K562 (cell line): ENCODE data around the gene SLC11A1. TPM values are rescaled to one million over a fixed set of nuclear protein-coding genes. Genes with fewer than 3 reads are reported as not detected.

Source experiments
- BCL6 ChIP-seq: fragments of 250-450 bp; sonication (Bioruptor Pico); IDR thresholded peaks from 2 replicates; pipeline ENCODE4 v1.4.0; 2020
- DMBX1 ChIP-seq: fragments of 250-450 bp; sonication (Bioruptor Pico); IDR thresholded peaks from 2 replicates; pipeline ENCODE4 v1.8.0; 2022; ENCODE audit warnings: inconsistent platforms, mild to moderate bottlenecking, moderate library complexity, borderline replicate concordance
- HDGF ChIP-seq: fragments of 450-650 bp; IDR thresholded peaks from 2 replicates; pipeline ENCODE4 v1.6.1; 2016
- HMBOX1 ChIP-seq: sonication (generic); IDR thresholded peaks from 2 replicates; pipeline ENCODE4 v1.6.1; 2016
- KDM2B ChIP-seq: fragments of 250-450 bp; sonication (Bioruptor Pico); IDR thresholded peaks from 2 replicates; pipeline ENCODE4 v1.8.0; 2021; ENCODE audit warnings: mild to moderate bottlenecking, moderate library complexity
- KDM4B ChIP-seq, 2 experiments: fragments of 450-650 bp in 1 of 2; sonication (generic) in 1 of 2; IDR thresholded peaks; 2 replicates each; pipeline ENCODE4 v1.6.1; 2016 to 2017; ENCODE audit warnings: borderline replicate concordance in 2 of 2, antibody characterized with exemption in 1 of 2, low read depth in 1 of 2, mild to moderate bottlenecking in 1 of 2
- MYBL2 ChIP-seq, 2 experiments: fragments of 450-650 bp in 1 of 2; sonication (generic) in 1 of 2; formaldehyde crosslinking in 1 of 2; IDR thresholded peaks; 2 replicates each; pipeline versions ENCODE4 v1.6.1 to v1.8.1; 2017 to 2022; ENCODE audit warnings: borderline replicate concordance in 1 of 2, inconsistent platforms in 1 of 2, low read depth in 1 of 2, mild to moderate bottlenecking in 1 of 2, missing genetic modification reagents in 1 of 2, moderate library complexity in 1 of 2
- RREB1 ChIP-seq: fragments of 250-450 bp; sonication (Bioruptor Pico); IDR thresholded peaks from 2 replicates; pipeline ENCODE4 v1.4.0; 2020
- SMARCA4 ChIP-seq: fragments of 450-650 bp; IDR thresholded peaks from 2 replicates; pipeline ENCODE4 v1.6.1; 2016
- SRSF7 ChIP-seq: fragments of 200-400 bp; formaldehyde crosslinking; optimal IDR thresholded peaks from 2 replicates; pipeline ENCODE3; 2017; ENCODE audit warnings: mild to moderate bottlenecking, low read depth, low read length
- SUPT5H ChIP-seq: fragments of 450-650 bp; IDR thresholded peaks from 2 replicates; pipeline ENCODE4 v1.6.1; 2016
- TCF15 ChIP-seq: fragments of 250-450 bp; sonication (Bioruptor Pico); IDR thresholded peaks from 2 replicates; pipeline ENCODE4 v1.8.0; 2022; ENCODE audit warnings: moderate library complexity, mild to moderate bottlenecking, inconsistent platforms
- ZNF316 ChIP-seq: fragments of 450-650 bp; IDR thresholded peaks from 2 replicates; pipeline ENCODE4 v1.6.1; 2016
- ZNF766 ChIP-seq: fragments of 200-800 bp; sonication (Bioruptor generic); conservative IDR thresholded peaks from 2 replicates; pipeline ENCODE4 v1.6.1; 2016; ENCODE audit warnings: missing genetic modification characterization, missing compliant biosample characterization
- polyA plus RNA-seq, 8 experiments: library from polyadenylated mRNA; depleted of rRNA in 4 of 8; stranded (reverse) in 5 of 8; unstranded in 3 of 8; fragments of >200 nt; fragmentation: Nextera tagmentation in 2 of 8; fragmentation: Illumina TruSeq in 1 of 8; extraction: Ambion mirVana in 2 of 8; extraction: Trizol in 1 of 8; gene quantifications; 2 replicates each; pipeline versions ENCODE4 v1.2.1 to v1.2.3, GENCODE V29; 2011 to 2014; ENCODE audit warnings: inconsistent platforms in 1 of 8, missing spikeins in 1 of 8
- total RNA-seq, 7 experiments: library from RNA; depleted of rRNA in 6 of 7; stranded (reverse); fragments of >200 nt in 6 of 7; fragmentation: Illumina TruSeq in 2 of 7; extraction: Trizol in 2 of 7; gene quantifications; 2 replicates each; pipeline versions ENCODE4 v1.2.1 to v1.2.3, GENCODE V29; 2011 to 2021; ENCODE audit warnings: low replicate concordance in 1 of 7
- TF ChIP-seq, protein P1 (sequence below): fragments of 250-450 bp; sonication (Bioruptor Pico); IDR thresholded peaks from 2 replicates; pipeline ENCODE4 v1.5.0; 2020; ENCODE audit warnings: mild to moderate bottlenecking, borderline replicate concordance
- TF ChIP-seq, protein P2 (sequence below): sonication (generic); formaldehyde crosslinking; IDR thresholded peaks from 2 replicates; pipeline ENCODE4 v1.5.0; 2020; ENCODE audit warnings: missing genetic modification reagents

SLC11A1 gene
- total and polyA plus RNA-seq, 9 of the 15 experiments (the other 6 are each of a cell fraction or from before 2014, with no cell fraction given) = 0.35 to 1.6 (median 0.65) TPM

DNA sequence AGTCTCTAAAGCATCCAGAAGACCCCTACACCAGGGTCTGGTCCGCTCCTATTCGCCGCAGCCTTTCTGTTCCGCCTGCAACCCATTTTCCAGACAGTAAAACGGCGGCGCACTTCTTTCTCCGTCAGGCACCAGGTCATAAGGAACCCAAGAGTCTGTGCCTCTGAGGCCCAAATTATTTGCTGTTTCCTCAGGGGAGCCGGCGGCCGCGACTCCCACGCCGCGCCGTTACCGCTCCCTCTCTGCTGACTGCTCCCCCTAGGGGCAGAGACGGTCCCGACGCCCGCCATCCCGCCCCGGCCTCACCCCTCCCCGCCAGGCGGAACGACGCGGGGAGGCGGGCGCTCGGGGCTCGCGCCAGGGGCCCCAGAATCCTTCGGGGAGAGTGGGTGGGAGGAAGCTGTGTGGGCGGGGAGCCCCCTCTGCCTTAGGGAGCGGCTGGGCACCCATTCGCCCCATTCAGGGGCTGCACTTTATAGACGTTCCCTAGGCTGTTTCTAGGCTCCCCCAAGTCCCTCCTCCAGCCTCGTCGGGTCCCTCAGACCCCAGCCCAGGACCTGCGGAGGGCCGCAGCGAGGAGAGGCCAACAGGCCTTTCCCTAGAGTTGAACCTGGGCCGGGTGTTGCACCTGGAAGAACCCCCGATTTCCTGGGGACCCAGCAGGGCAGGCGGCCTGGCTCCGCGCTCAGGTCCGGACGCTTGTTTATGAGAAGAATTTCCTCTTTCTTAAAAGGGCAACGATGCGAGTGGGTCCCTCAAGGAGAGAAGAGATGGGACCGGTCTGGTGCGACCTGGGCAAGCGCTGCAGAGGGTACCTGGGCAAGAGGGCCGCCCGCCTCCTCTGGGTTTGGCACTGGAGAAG lies 14.0 kb downstream of the SLC11A1 start (continued):
- TF ChIP-seq BCL6 (CRISPR knock-in tag) (no peak), MYBL2 (IDR thresholded peaks at IDR 0.05; ENCODE audit: low read depth) (no peak), MYBL2 (CRISPR knock-in tag; IDR thresholded peaks at IDR 0.05; ENCODE audit: borderline replicate concordance) (no peak), ZNF766 (CRISPR knock-in tag) (no peak; the same call in 1 of the 2 replicates), TCF15 (CRISPR knock-in tag) (no peak), SRSF7 (no peak), KDM4B (IDR thresholded peaks at IDR 0.05; ENCODE audit: borderline replicate concordance in 2 of 2, low read depth in 1 of 2) (no peak; a peak in 1 of 4 replicates), KDM2B (CRISPR knock-in tag) (peak; percentile 67; the same call in 1 of the 2 replicates), DMBX1 (CRISPR knock-in tag) (0 out of 2 replicates have a peak, but pooled peaks have one; percentile 23), ZNF316 (no peak), RREB1 (no peak; the same call in 1 of the 2 replicates), HMBOX1 (peak; percentile 8; the same call in 1 of the 2 replicates), HDGF (no peak), SUPT5H (no peak; the same call in none of the 2 replicates), SMARCA4 (no peak)
- TF ChIP-seq, protein P1, sequence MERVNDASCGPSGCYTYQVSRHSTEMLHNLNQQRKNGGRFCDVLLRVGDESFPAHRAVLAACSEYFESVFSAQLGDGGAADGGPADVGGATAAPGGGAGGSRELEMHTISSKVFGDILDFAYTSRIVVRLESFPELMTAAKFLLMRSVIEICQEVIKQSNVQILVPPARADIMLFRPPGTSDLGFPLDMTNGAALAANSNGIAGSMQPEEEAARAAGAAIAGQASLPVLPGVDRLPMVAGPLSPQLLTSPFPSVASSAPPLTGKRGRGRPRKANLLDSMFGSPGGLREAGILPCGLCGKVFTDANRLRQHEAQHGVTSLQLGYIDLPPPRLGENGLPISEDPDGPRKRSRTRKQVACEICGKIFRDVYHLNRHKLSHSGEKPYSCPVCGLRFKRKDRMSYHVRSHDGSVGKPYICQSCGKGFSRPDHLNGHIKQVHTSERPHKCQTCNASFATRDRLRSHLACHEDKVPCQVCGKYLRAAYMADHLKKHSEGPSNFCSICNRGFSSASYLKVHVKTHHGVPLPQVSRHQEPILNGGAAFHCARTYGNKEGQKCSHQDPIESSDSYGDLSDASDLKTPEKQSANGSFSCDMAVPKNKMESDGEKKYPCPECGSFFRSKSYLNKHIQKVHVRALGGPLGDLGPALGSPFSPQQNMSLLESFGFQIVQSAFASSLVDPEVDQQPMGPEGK (CRISPR knock-in tag) = no peak
- TF ChIP-seq, protein P2, sequence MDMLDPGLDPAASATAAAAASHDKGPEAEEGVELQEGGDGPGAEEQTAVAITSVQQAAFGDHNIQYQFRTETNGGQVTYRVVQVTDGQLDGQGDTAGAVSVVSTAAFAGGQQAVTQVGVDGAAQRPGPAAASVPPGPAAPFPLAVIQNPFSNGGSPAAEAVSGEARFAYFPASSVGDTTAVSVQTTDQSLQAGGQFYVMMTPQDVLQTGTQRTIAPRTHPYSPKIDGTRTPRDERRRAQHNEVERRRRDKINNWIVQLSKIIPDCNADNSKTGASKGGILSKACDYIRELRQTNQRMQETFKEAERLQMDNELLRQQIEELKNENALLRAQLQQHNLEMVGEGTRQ (CRISPR knock-in tag) = no peak
